Measurements from ENCODE around the gene PALLD. TPM values are rescaled to one million over a fixed set of nuclear protein-coding genes. Genes with fewer than 3 reads are reported as not detected.
A peak's percentile ranks its signal among the peaks of the same experiment; 100 is the strongest.

Gene PALLD
- total and polyA plus RNA-seq, 12 donors: 30.3 to 203 (median 90.5) TPM

DNA sequence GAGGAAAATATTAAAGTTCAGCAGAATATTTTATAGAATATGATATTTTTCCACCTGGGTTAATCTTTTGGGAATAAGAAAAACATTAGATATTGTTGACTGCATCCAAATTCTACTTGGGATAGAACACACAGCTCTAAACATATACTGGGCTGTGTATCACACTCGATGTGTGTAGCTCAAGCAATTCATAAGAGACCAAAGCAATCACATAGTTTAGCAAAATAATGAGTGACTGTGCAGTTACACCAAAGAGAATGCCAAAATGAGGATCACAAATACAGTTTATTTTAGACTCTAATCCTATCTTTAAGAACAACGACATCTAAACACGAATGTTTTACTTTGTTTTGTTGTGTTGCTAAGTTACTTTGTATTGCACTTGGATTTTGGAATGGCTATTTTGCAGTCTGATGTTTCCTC, 412.0 kb downstream of the PALLD start:
- Histone ChIP-seq H3K27ac (no peak overlapping the region), H3K9me3 (replicated peaks in 1 of 3) (peaks cover 0 to 4% (median 0%) of the 10 kb centered on the region in 3 donors), H3K27me3 (no peaks in the 10 kb centered on the region), H3K36me3 (replicated peaks in 1 of 2) (peaks cover 0 to 54% of the 10 kb centered on the region in 2 donors), H3K4me3 (no peak overlapping the region), H3K4me1 (replicated peaks in 1 of 2) (no peaks in the 10 kb centered on the region)
- no peak for TF ChIP-seq POLR2A (IDR thresholded peaks at IDR 0.05)
- TF ChIP-seq, protein P1, sequence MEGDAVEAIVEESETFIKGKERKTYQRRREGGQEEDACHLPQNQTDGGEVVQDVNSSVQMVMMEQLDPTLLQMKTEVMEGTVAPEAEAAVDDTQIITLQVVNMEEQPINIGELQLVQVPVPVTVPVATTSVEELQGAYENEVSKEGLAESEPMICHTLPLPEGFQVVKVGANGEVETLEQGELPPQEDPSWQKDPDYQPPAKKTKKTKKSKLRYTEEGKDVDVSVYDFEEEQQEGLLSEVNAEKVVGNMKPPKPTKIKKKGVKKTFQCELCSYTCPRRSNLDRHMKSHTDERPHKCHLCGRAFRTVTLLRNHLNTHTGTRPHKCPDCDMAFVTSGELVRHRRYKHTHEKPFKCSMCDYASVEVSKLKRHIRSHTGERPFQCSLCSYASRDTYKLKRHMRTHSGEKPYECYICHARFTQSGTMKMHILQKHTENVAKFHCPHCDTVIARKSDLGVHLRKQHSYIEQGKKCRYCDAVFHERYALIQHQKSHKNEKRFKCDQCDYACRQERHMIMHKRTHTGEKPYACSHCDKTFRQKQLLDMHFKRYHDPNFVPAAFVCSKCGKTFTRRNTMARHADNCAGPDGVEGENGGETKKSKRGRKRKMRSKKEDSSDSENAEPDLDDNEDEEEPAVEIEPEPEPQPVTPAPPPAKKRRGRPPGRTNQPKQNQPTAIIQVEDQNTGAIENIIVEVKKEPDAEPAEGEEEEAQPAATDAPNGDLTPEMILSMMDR (IDR thresholded peaks at IDR 0.05): no peak
- WGBS, 4 donors: 56 to 72% (median 66%) methylated on average over 3 of the region's 3 CpGs
- no peak for DNase-seq
- intact Hi-C loops (cut with DNase I): no loop called here

DNA sequence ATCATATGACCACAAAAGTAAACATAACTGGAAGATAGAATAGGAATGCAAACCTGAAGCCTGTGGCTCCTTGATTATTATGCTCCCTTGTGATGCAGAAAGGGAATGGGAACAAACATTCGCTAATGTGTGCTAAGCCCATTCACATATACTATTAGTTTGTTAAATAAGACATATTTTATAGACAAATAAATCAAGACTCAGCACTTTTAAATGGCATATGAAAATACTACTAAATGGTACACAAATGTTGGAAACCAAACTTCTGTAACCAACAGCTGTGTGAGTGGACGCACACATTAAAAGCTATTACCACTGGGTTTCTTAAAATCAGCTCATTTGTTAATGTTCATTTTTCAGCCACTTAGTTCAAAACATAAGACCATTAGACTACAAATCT, 417.2 kb downstream of the PALLD start:
- H3K27ac ChIP-seq: no peak overlapping the region
- no peak overlapping the region for H3K4me3 ChIP-seq
- H3K9me3 ChIP-seq (replicated peaks in 1 of 3): no peaks in the 10 kb centered on the region
- no peak for DNase-seq
- intact Hi-C loops (cut with DNase I): loop anchor here (10.0 kb wide), 3 partner anchors 79 to 729 kb away; no protein-coding TSS in a partner anchor
- no peak for TF ChIP-seq POLR2A (IDR thresholded peaks at IDR 0.05)
- TF ChIP-seq, protein P1 (IDR thresholded peaks at IDR 0.05): no peak
- H3K27me3 ChIP-seq: no peaks in the 10 kb centered on the region
- 92 to 98% (median 94%) methylated on average over 2 of the region's 2 CpGs for WGBS, 4 donors
- peaks cover 0 to 8% of the 10 kb centered on the region in 2 donors for H3K4me1 ChIP-seq (replicated peaks in 1 of 2)
- peaks cover 0 to 33% of the 10 kb centered on the region in 2 donors for H3K36me3 ChIP-seq (replicated peaks in 1 of 2)

DNA sequence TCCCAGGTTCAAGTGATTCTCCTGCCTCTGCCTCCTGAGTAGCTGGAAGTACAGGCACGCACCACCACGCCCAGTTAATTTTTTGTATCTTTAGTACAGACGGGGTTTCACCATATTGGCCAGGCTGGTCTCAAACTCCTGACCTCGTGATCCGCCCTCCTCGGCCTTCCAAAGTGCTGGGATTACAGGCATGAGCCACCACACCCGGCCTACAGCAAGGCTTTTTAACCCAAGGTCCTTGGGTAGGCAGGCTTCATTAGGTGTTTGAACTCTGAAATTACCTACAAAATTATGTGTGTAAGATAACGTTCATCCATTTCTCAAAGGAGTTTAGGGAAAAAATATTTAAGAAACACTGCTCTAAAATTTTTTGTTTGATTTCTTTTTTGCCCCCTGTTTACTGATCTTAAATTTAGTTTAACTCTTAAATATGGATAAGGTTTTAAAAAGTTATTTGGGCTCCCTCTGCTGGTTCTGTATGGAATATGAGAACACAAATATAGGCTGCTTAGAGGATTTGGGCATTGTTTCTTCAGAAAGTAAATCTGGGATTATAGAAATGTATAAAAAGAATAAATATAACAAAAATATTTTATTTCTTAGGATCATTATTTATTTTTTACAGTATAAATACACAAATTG, 420.4 kb downstream of the PALLD start:
- Histone ChIP-seq H3K36me3 (replicated peaks in 1 of 2) (peaks cover 0 to 41% of the 10 kb centered on the region in 2 donors), H3K4me3 (no peak overlapping the region), H3K27me3 (no peaks in the 10 kb centered on the region), H3K27ac (peak overlapping the region in 1 of 5 donors; percentile 10), H3K4me1 (replicated peaks in 1 of 2) (peaks cover 0 to 8% of the 10 kb centered on the region in 2 donors), H3K9me3 (replicated peaks in 1 of 3) (no peaks in the 10 kb centered on the region)
- DNase-seq: no peak
- no peak for TF ChIP-seq POLR2A (IDR thresholded peaks at IDR 0.05)
- TF ChIP-seq, protein P1 (IDR thresholded peaks at IDR 0.05): peak; percentile 27 to 71 (median 49)
- 55 to 64% (median 60%) methylated on average over 8 of the region's 8 CpGs for WGBS, 4 donors
- intact Hi-C loops (cut with DNase I): loop anchor here (10.0 kb wide), 3 partner anchors 82 to 732 kb away; no protein-coding TSS in a partner anchor

DNA sequence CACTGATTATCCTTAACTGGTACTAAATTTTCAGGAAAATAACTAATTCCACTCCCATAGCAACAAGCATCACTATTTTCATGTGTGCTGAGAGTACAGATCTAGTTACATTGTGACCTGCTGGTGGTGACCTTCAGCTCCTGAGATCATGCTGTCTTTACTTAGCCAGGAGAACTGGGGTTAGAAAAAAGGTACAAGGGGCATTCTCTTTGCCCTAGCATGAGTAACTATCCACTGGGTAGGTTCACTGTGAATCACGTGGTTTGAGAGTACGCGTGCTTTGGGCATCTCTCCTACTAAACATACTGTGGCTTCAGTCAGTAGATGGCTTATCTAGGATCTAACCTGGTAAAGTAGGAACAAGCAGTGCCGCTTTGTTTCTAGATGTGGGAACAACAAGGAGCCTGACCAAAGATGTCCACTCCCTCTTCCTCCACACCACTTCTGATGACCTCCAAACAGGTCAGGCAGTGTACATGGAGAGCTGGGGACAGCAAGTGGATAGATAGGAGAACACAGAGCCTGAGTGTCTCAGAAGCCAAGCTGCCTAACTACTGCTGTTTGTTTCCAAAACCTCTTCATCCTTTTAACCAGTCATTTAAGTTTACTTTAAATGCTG, 423.0 kb downstream of the PALLD start:
- Histone ChIP-seq H3K9me3 (replicated peaks in 1 of 3) (no peaks in the 10 kb centered on the region), H3K27ac (no peak overlapping the region), H3K27me3 (no peaks in the 10 kb centered on the region), H3K4me1 (replicated peaks in 1 of 2) (peaks cover 0 to 8% of the 10 kb centered on the region in 2 donors), H3K4me3 (no peak overlapping the region), H3K36me3 (replicated peaks in 1 of 2) (peaks cover 0 to 41% of the 10 kb centered on the region in 2 donors)
- DNase-seq: no peak
- TF ChIP-seq POLR2A (IDR thresholded peaks at IDR 0.05): no peak
- TF ChIP-seq, protein P1 (IDR thresholded peaks at IDR 0.05): no peak
- intact Hi-C loops (cut with DNase I): loop anchor here (5.0 to 10.0 kb wide), 5 partner anchors 85 to 735 kb away; no protein-coding TSS in a partner anchor
- 79 to 90% (median 85%) methylated on average over 4 of the region's 4 CpGs for WGBS, 4 donors
